ENCODE results near the gene AKAP13.

Gene AKAP13

DNA sequence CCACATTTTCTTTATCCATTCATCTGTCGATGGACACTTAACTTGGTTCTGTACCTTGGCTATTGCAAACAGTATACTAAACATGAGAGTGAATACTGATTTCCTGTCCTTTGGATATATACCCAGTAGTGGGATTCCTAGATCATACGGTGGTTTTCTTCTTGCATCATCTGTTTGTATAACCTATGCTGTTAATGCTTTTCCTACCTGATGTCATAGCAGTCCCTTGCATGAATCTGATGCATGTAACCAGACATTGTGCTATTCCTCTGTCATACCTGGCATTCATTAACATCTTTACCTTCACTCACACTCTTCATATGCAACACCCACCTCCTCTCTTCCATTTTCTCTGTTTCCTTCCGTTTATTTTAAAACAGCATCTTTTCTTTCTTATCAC is 229.1 kb downstream of the AKAP13 start:
- TF ChIP-seq, protein P1, sequence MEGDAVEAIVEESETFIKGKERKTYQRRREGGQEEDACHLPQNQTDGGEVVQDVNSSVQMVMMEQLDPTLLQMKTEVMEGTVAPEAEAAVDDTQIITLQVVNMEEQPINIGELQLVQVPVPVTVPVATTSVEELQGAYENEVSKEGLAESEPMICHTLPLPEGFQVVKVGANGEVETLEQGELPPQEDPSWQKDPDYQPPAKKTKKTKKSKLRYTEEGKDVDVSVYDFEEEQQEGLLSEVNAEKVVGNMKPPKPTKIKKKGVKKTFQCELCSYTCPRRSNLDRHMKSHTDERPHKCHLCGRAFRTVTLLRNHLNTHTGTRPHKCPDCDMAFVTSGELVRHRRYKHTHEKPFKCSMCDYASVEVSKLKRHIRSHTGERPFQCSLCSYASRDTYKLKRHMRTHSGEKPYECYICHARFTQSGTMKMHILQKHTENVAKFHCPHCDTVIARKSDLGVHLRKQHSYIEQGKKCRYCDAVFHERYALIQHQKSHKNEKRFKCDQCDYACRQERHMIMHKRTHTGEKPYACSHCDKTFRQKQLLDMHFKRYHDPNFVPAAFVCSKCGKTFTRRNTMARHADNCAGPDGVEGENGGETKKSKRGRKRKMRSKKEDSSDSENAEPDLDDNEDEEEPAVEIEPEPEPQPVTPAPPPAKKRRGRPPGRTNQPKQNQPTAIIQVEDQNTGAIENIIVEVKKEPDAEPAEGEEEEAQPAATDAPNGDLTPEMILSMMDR (IDR thresholded peaks at IDR 0.05; ENCODE audit: control insufficient read depth, insufficient read depth, low read depth, low read length, missing control alignments), result no peak
- no peak for DNase-seq (ENCODE audit: low read depth)
- no peak overlapping the region for H3K4me3 ChIP-seq (ENCODE audit: control insufficient read depth, low read depth, low read length)

DNA sequence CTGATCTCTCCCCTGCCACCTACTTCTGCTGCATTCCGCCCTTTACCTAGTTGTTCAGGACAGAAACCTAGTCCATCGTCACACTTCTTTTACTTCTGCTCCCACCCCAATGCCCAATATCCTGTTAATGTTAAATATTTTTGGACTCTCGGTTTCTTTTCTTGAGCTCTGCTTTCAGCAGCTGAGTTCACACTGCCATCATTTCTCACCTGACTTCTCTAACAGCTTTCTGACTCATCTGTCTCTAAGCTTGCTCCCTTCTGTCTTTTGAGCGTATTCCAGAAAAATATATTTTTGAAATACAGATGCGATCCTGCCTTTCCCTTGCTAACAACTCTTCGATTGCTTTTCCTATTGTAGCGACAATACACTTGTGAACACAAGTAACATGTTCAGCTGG is 231.0 kb downstream of the AKAP13 start:
- no peak for DNase-seq (ENCODE audit: low read depth)
- H3K4me3 ChIP-seq (ENCODE audit: control insufficient read depth, low read depth, low read length), result no peak overlapping the region
- TF ChIP-seq, protein P1 (IDR thresholded peaks at IDR 0.05; ENCODE audit: control insufficient read depth, insufficient read depth, low read depth, low read length, missing control alignments), result no peak

DNA sequence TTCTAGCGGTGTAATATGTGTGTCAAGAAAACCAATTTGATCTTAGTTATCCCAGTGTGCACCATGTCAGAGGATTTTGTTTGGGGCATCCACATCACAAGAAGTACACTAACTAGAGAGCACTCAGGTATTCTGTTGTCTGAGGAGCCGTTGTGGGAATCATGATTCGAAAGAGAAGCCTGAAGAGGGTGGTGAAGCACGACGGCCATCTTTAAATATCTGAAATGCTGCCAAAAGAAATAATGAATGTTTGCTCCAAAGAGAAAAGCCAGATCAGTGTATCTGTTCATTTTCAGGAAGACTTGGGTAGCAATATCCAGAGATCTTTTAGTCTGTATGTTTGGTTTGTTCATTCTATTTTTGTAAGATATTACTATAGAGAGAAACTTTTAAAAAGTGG is 233.7 kb downstream of the AKAP13 start:
- TF ChIP-seq, protein P1 (IDR thresholded peaks at IDR 0.05; ENCODE audit: control insufficient read depth, insufficient read depth, low read depth, low read length, missing control alignments), result no peak
- no peak overlapping the region for H3K4me3 ChIP-seq (ENCODE audit: control insufficient read depth, low read depth, low read length)
- DNase-seq (ENCODE audit: low read depth), result no peak

DNA sequence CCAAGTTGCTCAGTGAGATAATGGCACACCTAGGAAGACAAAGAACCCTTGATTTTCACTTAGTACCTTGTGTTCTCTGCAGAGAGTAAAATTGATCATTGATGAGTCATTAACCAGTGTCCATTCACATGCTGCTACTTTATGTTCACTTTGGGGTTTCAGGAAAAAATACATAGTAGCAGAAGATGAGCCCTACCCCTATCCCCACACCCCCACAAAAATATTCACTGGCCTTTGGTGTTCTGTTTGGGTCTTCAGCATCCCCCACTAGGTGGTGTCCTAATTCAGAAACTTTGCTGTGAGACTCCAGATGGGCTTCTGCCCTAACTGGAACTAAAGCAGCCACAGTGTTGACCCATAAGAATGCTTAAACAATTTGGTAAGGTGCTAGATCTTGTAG is 235.5 kb downstream of the AKAP13 start:
- TF ChIP-seq, protein P1 (IDR thresholded peaks at IDR 0.05; ENCODE audit: control insufficient read depth, insufficient read depth, low read depth, low read length, missing control alignments), result peak; percentile 55
- no peak for DNase-seq (ENCODE audit: low read depth)
- no peak overlapping the region for H3K4me3 ChIP-seq (ENCODE audit: control insufficient read depth, low read depth, low read length)

DNA sequence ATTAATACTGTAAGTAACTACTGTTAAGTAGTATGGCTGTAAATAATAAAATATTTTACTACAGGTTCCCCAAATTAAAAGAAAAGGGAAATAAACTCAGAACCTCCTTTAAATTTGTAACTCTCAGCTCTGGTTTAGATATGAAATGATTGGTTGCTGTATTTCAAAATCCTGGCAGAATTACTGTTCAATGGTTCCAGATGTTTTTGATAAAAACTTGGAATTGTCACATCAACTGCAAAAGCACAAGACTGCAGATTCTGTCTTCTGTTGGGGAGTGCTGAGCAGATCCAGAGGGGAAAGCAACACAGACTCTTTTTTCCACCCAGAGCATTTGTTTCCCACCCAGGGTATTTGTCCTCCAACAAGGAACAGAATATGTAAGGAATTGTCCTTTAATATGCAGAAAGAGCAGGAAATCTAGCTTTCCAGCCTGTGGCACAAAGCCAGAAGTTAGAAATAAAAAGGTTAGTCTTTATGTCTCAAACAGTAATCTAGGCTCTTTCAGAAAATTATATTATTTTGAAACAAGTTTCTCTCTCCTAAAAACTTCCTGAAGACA is 236.2 kb downstream of the AKAP13 start:
- no peak for DNase-seq (ENCODE audit: low read depth)
- no peak overlapping the region for H3K4me3 ChIP-seq (ENCODE audit: control insufficient read depth, low read depth, low read length)
- TF ChIP-seq, protein P1 (IDR thresholded peaks at IDR 0.05; ENCODE audit: control insufficient read depth, insufficient read depth, low read depth, low read length, missing control alignments), result no peak

DNA sequence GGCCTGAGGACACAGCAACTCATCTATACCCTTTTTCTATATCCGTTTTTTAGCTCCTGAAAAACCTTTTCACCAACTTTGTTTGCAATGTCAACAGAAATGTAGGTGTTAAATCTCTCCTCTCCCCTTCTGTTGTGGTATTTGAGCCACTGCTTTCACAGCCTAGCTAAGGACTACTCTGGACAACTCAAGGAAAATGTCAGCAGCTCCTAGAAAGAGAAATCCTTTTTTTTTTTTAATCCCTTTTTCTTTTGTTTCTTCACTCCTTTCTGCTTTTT is 237.8 kb downstream of the AKAP13 start:
- H3K4me3 ChIP-seq (ENCODE audit: control insufficient read depth, low read depth, low read length), result no peak overlapping the region
- no peak for DNase-seq (ENCODE audit: low read depth)
- TF ChIP-seq, protein P1 (IDR thresholded peaks at IDR 0.05; ENCODE audit: control insufficient read depth, insufficient read depth, low read depth, low read length, missing control alignments), result no peak

DNA sequence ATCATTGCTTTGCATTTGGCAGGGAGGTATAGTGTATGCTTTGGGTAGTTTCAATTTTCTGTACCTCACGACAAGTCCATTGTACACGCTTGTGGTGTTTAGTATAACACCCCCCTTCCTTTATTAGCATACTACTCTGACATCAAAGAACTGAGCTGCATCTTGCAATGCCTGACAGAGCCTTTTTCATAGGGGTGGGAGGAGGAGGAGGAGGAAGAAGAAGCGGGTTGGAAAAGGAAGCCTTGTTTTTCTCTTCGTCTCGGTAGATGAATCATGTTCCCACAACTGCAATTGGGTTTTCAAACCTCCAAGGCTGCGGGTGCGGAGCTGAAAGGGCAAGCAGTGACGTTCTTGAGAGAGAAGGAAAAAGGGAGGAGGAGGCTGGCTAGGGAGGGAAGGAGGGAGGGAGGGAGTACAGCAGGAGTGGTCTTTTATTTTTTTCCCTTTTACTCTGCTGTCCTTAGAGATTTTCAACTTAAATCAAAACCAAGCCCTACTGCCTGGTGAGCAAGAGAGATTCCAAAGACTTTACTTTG is 238.6 kb downstream of the AKAP13 start:
- peak overlapping the region; percentile 48 for H3K4me3 ChIP-seq (ENCODE audit: control insufficient read depth, low read depth, low read length)
- TF ChIP-seq, protein P1 (IDR thresholded peaks at IDR 0.05; ENCODE audit: control insufficient read depth, insufficient read depth, low read depth, low read length, missing control alignments), result no peak

More for the DNA sequence above, 238.6 kb downstream of the AKAP13 start:
- peak; percentile 86 for DNase-seq (ENCODE audit: low read depth)
